ENCODE data around the gene FMO5. TPM values are rescaled to one million over a fixed set of nuclear protein-coding genes. Genes with fewer than 3 reads are reported as not detected.

The FMO5 gene
- 0.57 TPM for total RNA-seq (2021; ENCODE audit: unreplicated experiment)
- 0.29 TPM for polyA plus RNA-seq (2012; ENCODE audit: insufficient read length)
- percentile 24 among the genes with signal in this experiment for Bru-seq, nascent RNA
- percentile 22 among the genes with signal in this experiment for BruChase-seq, experiment 1, labeled RNA remaining after a 2-hour chase
- percentile 22 among the genes with signal in this experiment for BruChase-seq, experiment 2, labeled RNA remaining after a 6-hour chase
- long read RNA-seq, partial matches to known transcripts = 1 of 1 reads
- long read RNA-seq, other reads (novel, unspliced or antisense) = 0 of 1 reads

- TF ChIP-seq CTCF (IDR thresholded peaks at IDR 0.05) (no peak), POLR2AphosphoS5 (IDR thresholded peaks at IDR 0.05; ENCODE audit: low read depth, low read length) (no peak), TCF7L2 (IDR thresholded peaks at IDR 0.05; ENCODE audit: low read depth, low read length) (no peak), SIN3A (IDR thresholded peaks at IDR 0.05; ENCODE audit: borderline replicate concordance, insufficient read depth, low read depth, low read length) (no peak), REST (IDR thresholded peaks at IDR 0.05; ENCODE audit: insufficient read depth in 1 of 2, low read depth in 2 of 2, low read length in 1 of 2) (no peak)
- ChIA-PET POLR2A (no interaction called here), CTCF (interaction anchor here (0.7 kb wide), 1 partner anchor 17 kb away, joined by 3 read pairs; the partner anchor contains the start of gene CHD1L)
- Histone ChIP-seq H3K4me3 (ENCODE audit: low read depth in 2 of 2, low read length in 2 of 2) (peak within 1 kb of the TSS; percentile 64 to 91), H3K4me1 (ENCODE audit: control insufficient read depth, insufficient read depth, low read length) (no peaks in the 10 kb centered on the region), H3K9me3 (ENCODE audit: control insufficient read depth, insufficient read depth, low read depth, low read length) (no peaks in the 10 kb centered on the region), H3K27me3 (ENCODE audit: control insufficient read depth, insufficient read depth, low read length) (peaks cover 8% of the 10 kb centered on the region; the same call in 1 of the 2 replicates), H3K36me3 (ENCODE audit: control insufficient read depth, insufficient read depth, low read length) (no peaks in the 10 kb centered on the region), H3K27ac (ENCODE audit: low read length) (peak within 1 kb of the TSS; percentile 59; the same call in 1 of the 2 replicates)
- intact Hi-C loops (cut with micrococcal nuclease; ENCODE audit: unreplicated experiment) (no loop called here), in situ Hi-C loops (cut with HindIII; ENCODE audit: low pct_unique_long_range_greater_than_20kb, low sequenced_read_pairs) (no loop called here)
- ATAC-seq (peak; percentile 96), DNase-seq (ENCODE audit: low read depth, low spot score) (no peak)
- no TSS peak for BruUV-seq (replicated peaks)
Measured at GRCh38 chr1:147225193-147225730, at the start of gene FMO5. Gene FMO5 (minus strand): TSS chr1:147225339. CDS start chr1:147225029, 310 bp downstream.

GRCh38 chr1:147273409-147274336 lies 48.5 kb upstream of the FMO5 start:
- no peak for TF ChIP-seq TCF7L2 (IDR thresholded peaks at IDR 0.05; ENCODE audit: low read depth, low read length)
- TF ChIP-seq CTCF (IDR thresholded peaks at IDR 0.05) = peak; percentile 55; the same call in 1 of the 2 replicates
- no peak for TF ChIP-seq REST (IDR thresholded peaks at IDR 0.05; ENCODE audit: insufficient read depth in 1 of 2, low read depth in 2 of 2, low read length in 1 of 2)
- no TSS peak for BruUV-seq (replicated peaks)
- Histone ChIP-seq H3K27me3 (ENCODE audit: control insufficient read depth, insufficient read depth, low read length) (no peaks in the 10 kb centered on the region), H3K4me3 (ENCODE audit: low read depth in 2 of 2, low read length in 2 of 2) (no peak overlapping the region), H3K9me3 (ENCODE audit: control insufficient read depth, insufficient read depth, low read depth, low read length) (no peaks in the 10 kb centered on the region), H3K27ac (ENCODE audit: low read length) (no peak overlapping the region), H3K4me1 (ENCODE audit: control insufficient read depth, insufficient read depth, low read length) (peaks cover 4% of the 10 kb centered on the region; the same call in 1 of the 2 replicates), H3K36me3 (ENCODE audit: control insufficient read depth, insufficient read depth, low read length) (peaks cover 21% of the 10 kb centered on the region)
- ChIA-PET CTCF (interaction anchor here (1.1 to 1.6 kb wide), 2 partner anchors 115 to 116 kb away, joined by 7 to 8 read pairs; no protein-coding TSS in a partner anchor), POLR2A (no interaction called here)
- DNase-seq (ENCODE audit: low read depth, low spot score) = peak; percentile 27
- in situ Hi-C loops (cut with HindIII; ENCODE audit: low pct_unique_long_range_greater_than_20kb, low sequenced_read_pairs) (no loop called here), intact Hi-C loops (cut with micrococcal nuclease; ENCODE audit: unreplicated experiment) (loop anchor here (5.0 kb wide), 1 partner anchor 119 kb away; no protein-coding TSS in a partner anchor)
- no peak for ATAC-seq
